GM23338 (cell line): ENCODE data around the gene PNPLA3. TPM values are rescaled to one million over a fixed set of nuclear protein-coding genes. Genes with fewer than 3 reads are reported as not detected.

Experiments used
- CREB1 ChIP-seq: fragments of 250-450 bp; sonication (Bioruptor Pico); IDR thresholded peaks from 2 replicates; pipeline ENCODE4 v1.5.0; 2020; ENCODE audit warnings: low read depth, mild to moderate bottlenecking, moderate library complexity
- EZH2phosphoT487 ChIP-seq: fragments of 200-600 bp; sonication (generic); IDR thresholded peaks from one replicate; pipeline ENCODE4 v1.8.1; 2018; ENCODE audit warnings: antibody characterized with exemption; ENCODE audit not compliant: unreplicated experiment
- POLR2AphosphoS5 ChIP-seq: IDR thresholded peaks from 2 replicates; pipeline ENCODE4 v1.6.1; 2016; ENCODE audit warnings: antibody characterized with exemption, low read depth
- REST ChIP-seq: IDR thresholded peaks from one replicate; pipeline ENCODE4 v1.6.1; 2018; ENCODE audit warnings: antibody characterized with exemption; ENCODE audit not compliant: unreplicated experiment
- STAT1 ChIP-seq: IDR thresholded peaks from one replicate; pipeline ENCODE4 v1.6.1; 2016; ENCODE audit warnings: antibody characterized with exemption; ENCODE audit not compliant: unreplicated experiment
- ZNF114 ChIP-seq: fragments of 250-450 bp; sonication (Bioruptor Pico); IDR thresholded peaks from 2 replicates; pipeline ENCODE4 v1.5.0; 2020; ENCODE audit warnings: mild to moderate bottlenecking, moderate library complexity
- polyA plus RNA-seq: library from polyadenylated mRNA; unstranded; fragments of >200 nt; fragmentation: Nextera tagmentation; extraction: Ambion mirVana; gene quantifications from 2 replicates; pipeline ENCODE4 v1.2.1, GENCODE V29; 2016
- total RNA-seq: library from RNA; depleted of rRNA; stranded (reverse); fragments of >200 nt; shearing (Covaris generic); gene quantifications from 2 replicates; pipeline ENCODE4 v1.2.3, GENCODE V29; 2014
- TF ChIP-seq, protein P1 (sequence below): fragments of 250-450 bp; sonication (Bioruptor Pico); IDR thresholded peaks from 2 replicates; pipeline ENCODE4 v1.5.0; 2020; ENCODE audit warnings: mild to moderate bottlenecking, moderate library complexity
- TF ChIP-seq, protein P2 (sequence below), 2 experiments: fragments of 200-600 bp in 1 of 2; sonication (generic) in 1 of 2; conservative IDR thresholded peaks; 2 replicates each; pipeline versions ENCODE4 v1.5.1 to v1.6.1; 2016 to 2017; ENCODE audit warnings: antibody characterized with exemption in 2 of 2, low read depth in 2 of 2, mild to moderate bottlenecking in 2 of 2, moderate library complexity in 1 of 2

Gene PNPLA3
- total and polyA plus RNA-seq, 2 experiments from 2014 or later: 17.7 to 23.4 TPM

- TF ChIP-seq, protein P1, sequence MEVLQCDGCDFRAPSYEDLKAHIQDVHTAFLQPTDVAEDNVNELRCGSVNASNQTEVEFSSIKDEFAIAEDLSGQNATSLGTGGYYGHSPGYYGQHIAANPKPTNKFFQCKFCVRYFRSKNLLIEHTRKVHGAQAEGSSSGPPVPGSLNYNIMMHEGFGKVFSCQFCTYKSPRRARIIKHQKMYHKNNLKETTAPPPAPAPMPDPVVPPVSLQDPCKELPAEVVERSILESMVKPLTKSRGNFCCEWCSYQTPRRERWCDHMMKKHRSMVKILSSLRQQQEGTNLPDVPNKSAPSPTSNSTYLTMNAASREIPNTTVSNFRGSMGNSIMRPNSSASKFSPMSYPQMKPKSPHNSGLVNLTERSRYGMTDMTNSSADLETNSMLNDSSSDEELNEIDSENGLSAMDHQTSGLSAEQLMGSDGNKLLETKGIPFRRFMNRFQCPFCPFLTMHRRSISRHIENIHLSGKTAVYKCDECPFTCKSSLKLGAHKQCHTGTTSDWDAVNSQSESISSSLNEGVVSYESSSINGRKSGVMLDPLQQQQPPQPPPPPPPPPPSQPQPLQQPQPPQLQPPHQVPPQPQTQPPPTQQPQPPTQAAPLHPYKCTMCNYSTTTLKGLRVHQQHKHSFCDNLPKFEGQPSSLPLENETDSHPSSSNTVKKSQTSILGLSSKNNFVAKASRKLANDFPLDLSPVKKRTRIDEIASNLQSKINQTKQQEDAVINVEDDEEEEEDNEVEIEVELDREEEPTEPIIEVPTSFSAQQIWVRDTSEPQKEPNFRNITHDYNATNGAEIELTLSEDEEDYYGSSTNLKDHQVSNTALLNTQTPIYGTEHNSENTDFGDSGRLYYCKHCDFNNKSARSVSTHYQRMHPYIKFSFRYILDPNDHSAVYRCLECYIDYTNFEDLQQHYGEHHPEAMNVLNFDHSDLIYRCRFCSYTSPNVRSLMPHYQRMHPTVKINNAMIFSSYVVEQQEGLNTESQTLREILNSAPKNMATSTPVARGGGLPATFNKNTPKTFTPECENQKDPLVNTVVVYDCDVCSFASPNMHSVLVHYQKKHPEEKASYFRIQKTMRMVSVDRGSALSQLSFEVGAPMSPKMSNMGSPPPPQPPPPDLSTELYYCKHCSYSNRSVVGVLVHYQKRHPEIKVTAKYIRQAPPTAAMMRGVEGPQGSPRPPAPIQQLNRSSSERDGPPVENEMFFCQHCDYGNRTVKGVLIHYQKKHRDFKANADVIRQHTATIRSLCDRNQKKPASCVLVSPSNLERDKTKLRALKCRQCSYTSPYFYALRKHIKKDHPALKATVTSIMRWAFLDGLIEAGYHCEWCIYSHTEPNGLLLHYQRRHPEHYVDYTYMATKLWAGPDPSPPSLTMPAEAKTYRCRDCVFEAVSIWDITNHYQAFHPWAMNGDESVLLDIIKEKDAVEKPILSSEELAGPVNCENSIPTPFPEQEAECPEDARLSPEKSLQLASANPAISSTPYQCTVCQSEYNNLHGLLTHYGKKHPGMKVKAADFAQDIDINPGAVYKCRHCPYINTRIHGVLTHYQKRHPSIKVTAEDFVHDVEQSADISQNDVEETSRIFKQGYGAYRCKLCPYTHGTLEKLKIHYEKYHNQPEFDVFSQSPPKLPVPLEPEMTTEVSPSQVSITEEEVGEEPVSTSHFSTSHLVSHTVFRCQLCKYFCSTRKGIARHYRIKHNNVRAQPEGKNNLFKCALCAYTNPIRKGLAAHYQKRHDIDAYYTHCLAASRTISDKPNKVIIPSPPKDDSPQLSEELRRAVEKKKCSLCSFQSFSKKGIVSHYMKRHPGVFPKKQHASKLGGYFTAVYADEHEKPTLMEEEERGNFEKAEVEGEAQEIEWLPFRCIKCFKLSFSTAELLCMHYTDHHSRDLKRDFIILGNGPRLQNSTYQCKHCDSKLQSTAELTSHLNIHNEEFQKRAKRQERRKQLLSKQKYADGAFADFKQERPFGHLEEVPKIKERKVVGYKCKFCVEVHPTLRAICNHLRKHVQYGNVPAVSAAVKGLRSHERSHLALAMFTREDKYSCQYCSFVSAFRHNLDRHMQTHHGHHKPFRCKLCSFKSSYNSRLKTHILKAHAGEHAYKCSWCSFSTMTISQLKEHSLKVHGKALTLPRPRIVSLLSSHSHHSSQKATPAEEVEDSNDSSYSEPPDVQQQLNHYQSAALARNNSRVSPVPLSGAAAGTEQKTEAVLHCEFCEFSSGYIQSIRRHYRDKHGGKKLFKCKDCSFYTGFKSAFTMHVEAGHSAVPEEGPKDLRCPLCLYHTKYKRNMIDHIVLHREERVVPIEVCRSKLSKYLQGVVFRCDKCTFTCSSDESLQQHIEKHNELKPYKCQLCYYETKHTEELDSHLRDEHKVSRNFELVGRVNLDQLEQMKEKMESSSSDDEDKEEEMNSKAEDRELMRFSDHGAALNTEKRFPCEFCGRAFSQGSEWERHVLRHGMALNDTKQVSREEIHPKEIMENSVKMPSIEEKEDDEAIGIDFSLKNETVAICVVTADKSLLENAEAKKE (CRISPR knock-in tag): no peak
- no peak for TF ChIP-seq CREB1 (CRISPR knock-in tag)
- no peak for TF ChIP-seq POLR2AphosphoS5
- no peak for TF ChIP-seq STAT1
- TF ChIP-seq ZNF114 (CRISPR knock-in tag): no peak
- no peak for TF ChIP-seq EZH2phosphoT487
- TF ChIP-seq, protein P2, sequence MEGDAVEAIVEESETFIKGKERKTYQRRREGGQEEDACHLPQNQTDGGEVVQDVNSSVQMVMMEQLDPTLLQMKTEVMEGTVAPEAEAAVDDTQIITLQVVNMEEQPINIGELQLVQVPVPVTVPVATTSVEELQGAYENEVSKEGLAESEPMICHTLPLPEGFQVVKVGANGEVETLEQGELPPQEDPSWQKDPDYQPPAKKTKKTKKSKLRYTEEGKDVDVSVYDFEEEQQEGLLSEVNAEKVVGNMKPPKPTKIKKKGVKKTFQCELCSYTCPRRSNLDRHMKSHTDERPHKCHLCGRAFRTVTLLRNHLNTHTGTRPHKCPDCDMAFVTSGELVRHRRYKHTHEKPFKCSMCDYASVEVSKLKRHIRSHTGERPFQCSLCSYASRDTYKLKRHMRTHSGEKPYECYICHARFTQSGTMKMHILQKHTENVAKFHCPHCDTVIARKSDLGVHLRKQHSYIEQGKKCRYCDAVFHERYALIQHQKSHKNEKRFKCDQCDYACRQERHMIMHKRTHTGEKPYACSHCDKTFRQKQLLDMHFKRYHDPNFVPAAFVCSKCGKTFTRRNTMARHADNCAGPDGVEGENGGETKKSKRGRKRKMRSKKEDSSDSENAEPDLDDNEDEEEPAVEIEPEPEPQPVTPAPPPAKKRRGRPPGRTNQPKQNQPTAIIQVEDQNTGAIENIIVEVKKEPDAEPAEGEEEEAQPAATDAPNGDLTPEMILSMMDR (conservative IDR thresholded peaks at IDR 0.05; ENCODE audit: low read depth in 2 of 2): no peak
- no peak for TF ChIP-seq REST
Measured at GRCh38 chr22:43994006-43994405, 70.4 kb downstream of the PNPLA3 start (continued).
